HG02981 (cell line): ENCODE data around the gene HABP4.

Source experiments
- ATAC-seq: cut with Tn5 transposase; IDR thresholded peaks from one replicate; pipeline ENCODE4 v1.9.1; 2021; ENCODE audit warnings: mild to moderate bottlenecking, moderate library complexity; ENCODE audit not compliant: unreplicated experiment

HABP4 gene

GRCh38 chr9:96515621-96516470, 65.9 kb downstream of the HABP4 start:
- ATAC-seq = no peak

GRCh38 chr9:96519095-96519494, 69.1 kb downstream of the HABP4 start:
- no peak for ATAC-seq

- ATAC-seq = no peak
These were observed 69.8 kb downstream of the HABP4 start for GRCh38 chr9:96519787-96520186.

- ATAC-seq = no peak
These were observed 72.4 kb downstream of the HABP4 start for GRCh38 chr9:96522366-96522765.

GRCh38 chr9:96523374-96523773, 73.4 kb downstream of the HABP4 start:
- ATAC-seq = no peak

- no peak for ATAC-seq
These were observed 74.1 kb downstream of the HABP4 start for GRCh38 chr9:96524045-96524444.

- ATAC-seq = no peak
These were observed 74.8 kb downstream of the HABP4 start for GRCh38 chr9:96524764-96525163.

GRCh38 chr9:96532173-96532572, 82.2 kb downstream of the HABP4 start:
- no peak for ATAC-seq

- no peak for ATAC-seq
These were observed 90.1 kb downstream of the HABP4 start for GRCh38 chr9:96540106-96540505.
